ENCODE data around the gene CDYL2.

Gene CDYL2

DNA sequence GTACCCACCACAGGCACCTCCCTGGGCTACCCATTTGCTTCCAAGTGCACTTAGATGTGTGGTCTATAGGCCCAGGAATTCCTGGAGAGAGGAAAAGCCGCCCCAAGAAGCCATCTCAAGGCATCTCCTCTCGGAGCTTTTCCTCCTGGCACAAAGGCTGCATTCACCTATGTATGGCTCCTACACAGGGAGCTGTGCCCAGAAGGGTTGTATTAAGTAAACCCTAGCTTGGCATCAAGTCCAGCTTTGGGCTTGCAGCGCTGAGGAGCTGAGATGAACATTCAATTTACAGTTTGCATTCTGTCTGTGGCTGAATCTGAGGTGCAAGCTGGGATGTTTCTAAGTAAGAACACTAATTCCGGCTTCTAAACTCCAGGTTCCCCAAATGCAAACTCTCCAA, 81.3 kb downstream of the CDYL2 start:
- TF ChIP-seq, protein P1, sequence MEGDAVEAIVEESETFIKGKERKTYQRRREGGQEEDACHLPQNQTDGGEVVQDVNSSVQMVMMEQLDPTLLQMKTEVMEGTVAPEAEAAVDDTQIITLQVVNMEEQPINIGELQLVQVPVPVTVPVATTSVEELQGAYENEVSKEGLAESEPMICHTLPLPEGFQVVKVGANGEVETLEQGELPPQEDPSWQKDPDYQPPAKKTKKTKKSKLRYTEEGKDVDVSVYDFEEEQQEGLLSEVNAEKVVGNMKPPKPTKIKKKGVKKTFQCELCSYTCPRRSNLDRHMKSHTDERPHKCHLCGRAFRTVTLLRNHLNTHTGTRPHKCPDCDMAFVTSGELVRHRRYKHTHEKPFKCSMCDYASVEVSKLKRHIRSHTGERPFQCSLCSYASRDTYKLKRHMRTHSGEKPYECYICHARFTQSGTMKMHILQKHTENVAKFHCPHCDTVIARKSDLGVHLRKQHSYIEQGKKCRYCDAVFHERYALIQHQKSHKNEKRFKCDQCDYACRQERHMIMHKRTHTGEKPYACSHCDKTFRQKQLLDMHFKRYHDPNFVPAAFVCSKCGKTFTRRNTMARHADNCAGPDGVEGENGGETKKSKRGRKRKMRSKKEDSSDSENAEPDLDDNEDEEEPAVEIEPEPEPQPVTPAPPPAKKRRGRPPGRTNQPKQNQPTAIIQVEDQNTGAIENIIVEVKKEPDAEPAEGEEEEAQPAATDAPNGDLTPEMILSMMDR (IDR thresholded peaks at IDR 0.05; ENCODE audit: borderline replicate concordance, control extremely low read depth, extremely low read depth, insufficient read depth, missing control alignments) = no peak
- in situ Hi-C loops (cut with MboI; ENCODE audit: low sequenced_read_pairs, unreplicated experiment) = no loop called here

DNA sequence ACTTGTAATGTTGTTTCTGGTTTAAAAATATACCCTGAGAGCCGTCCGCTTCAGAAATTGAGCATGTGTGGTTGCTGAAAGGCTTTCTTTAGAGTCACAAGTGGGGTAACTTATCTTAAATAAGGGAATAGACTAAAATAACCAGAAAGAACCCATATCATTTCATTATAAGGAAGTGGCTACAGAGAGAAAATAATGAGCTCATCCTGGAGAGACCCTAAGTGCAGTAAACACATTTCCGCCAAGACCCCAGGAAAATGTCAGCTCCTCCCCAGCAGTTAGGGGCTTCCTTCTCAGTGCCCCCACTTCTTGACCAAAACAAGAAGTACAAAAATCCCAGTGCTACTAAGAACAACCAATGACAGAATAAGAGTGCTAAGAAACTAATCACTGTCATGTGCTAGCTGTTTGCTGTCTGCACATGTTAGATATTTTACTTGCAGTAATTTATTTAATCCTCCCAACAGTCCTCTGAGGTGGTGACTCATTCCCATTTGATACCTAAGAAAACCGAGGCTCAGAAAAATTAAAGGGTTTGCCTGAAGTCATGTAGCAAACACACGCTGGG, 83.5 kb downstream of the CDYL2 start:
- TF ChIP-seq, protein P1 (IDR thresholded peaks at IDR 0.05; ENCODE audit: borderline replicate concordance, control extremely low read depth, extremely low read depth, insufficient read depth, missing control alignments) = no peak
- in situ Hi-C loops (cut with MboI; ENCODE audit: low sequenced_read_pairs, unreplicated experiment) = no loop called here
- peak; percentile 38 for DNase-seq (ENCODE audit: low spot score)

More for the DNA sequence above, 81.3 kb downstream of the CDYL2 start:
- DNase-seq (ENCODE audit: low spot score) = no peak

DNA sequence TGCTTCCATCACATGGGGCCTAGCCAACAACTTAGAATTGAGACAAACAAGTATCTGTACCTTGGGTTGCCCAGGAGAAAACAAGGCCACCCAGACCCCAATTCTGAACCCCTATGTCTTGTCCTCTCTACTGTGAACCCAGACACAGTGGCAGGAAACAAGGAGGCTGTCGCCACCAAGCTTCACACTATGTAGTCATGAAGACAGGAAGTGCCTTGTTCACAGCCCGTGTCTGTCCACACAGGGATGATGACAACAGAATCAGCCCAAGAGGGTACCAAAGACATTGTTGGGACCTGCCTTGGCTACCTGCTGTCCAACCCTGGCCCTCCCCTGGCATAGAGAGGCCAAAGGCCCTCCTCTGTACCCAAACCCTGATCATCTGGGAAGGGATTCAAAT, 84.8 kb downstream of the CDYL2 start:
- peak; percentile 29 for DNase-seq (ENCODE audit: low spot score)
- in situ Hi-C loops (cut with MboI; ENCODE audit: low sequenced_read_pairs, unreplicated experiment) = no loop called here

DNA sequence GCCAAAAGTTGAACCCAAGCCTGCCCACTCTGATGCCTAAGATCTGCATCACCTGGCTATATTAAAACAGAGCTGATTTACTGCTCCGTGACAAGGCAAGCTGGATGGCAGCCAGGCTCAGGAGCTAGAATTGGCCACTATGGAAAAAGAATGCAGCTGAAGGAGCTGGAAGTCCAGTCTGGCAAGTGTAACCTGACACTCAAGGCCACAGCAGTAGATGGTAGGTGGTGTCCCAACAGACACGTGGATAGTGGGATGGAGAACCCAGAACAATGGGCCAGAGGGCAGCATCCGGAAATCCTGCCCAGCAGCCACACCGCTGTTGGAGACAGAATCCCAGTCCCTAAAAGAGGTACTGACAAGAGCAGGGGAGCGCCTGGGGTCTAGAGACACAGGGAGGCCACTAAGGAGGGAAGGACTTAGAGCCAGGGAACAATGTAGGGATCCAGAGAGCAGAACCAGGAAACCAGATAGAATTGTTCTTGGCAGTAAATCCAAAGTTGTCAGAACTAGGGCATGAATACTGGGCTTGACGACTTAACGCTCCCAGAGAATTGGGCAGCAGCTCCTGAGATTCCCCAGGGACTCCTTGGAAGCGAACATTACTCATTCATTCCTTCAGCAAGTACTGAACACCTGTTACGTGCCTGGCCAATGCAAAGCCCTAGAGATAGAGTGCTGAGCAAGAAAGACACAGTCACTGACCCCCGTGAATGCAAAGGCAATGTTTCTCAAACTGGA, 85.7 kb downstream of the CDYL2 start:
- in situ Hi-C loops (cut with MboI; ENCODE audit: low sequenced_read_pairs, unreplicated experiment) = no loop called here
- DNase-seq (ENCODE audit: low spot score) = no peak
- TF ChIP-seq, protein P1 (IDR thresholded peaks at IDR 0.05; ENCODE audit: borderline replicate concordance, control extremely low read depth, extremely low read depth, insufficient read depth, missing control alignments) = no peak

More for the DNA sequence above, 84.8 kb downstream of the CDYL2 start:
- TF ChIP-seq, protein P1 (IDR thresholded peaks at IDR 0.05; ENCODE audit: borderline replicate concordance, control extremely low read depth, extremely low read depth, insufficient read depth, missing control alignments) = no peak

DNA sequence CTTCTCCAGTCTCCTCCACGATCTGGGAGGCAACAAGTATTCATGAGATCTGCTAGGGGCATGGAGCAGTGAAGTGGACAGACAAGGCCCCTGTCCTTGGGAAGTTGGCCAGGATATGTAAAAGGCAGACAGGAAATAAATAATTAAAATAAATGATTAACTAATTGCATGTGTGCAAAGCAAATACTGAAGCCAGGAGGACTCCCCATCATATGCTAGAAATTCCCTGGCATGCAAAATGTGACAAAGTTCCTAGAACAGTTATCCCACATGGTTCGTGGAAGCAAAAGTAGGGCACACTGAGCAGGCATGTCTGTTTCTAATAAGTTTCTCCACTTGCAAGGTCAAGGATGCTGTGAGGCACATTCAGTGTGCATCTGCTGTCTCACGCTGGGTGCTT, 86.8 kb downstream of the CDYL2 start:
- in situ Hi-C loops (cut with MboI; ENCODE audit: low sequenced_read_pairs, unreplicated experiment) = no loop called here
- TF ChIP-seq, protein P1 (IDR thresholded peaks at IDR 0.05; ENCODE audit: borderline replicate concordance, control extremely low read depth, extremely low read depth, insufficient read depth, missing control alignments) = no peak
- DNase-seq (ENCODE audit: low spot score) = no peak

DNA sequence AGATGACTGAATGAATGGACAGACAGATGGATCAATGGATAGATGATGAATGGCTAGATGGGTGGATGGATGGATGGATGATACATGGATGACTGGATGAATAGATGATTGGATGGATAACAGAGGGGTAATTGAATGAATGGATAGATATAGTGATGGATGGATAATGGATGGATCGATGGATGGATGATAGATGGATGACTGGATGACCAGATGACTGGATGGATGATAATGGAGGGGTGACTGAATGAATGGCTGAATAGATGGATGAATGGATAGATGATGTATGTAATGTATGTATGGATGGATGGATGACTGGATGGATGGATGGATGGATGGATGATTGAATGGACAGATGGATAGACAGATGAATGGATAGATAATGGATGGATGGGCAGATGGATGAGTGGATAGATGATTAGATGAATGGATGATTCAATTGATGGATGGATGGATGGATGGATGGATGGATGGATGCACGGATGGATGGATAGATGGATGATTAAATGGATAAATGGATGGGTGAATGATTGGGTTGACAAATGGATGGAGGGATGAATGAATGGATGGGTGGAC, 87.7 kb downstream of the CDYL2 start:
- in situ Hi-C loops (cut with MboI; ENCODE audit: low sequenced_read_pairs, unreplicated experiment) = no loop called here
- TF ChIP-seq, protein P1 (IDR thresholded peaks at IDR 0.05; ENCODE audit: borderline replicate concordance, control extremely low read depth, extremely low read depth, insufficient read depth, missing control alignments) = no peak
- no peak for DNase-seq (ENCODE audit: low spot score)

Data from GM13976 (cell line).